SK-N-SH (cell line): ENCODE data around the gene MAP3K12. TPM values are rescaled to one million over a fixed set of nuclear protein-coding genes. Genes with fewer than 3 reads are reported as not detected.

Experiments
- CTCF ChIA-PET: fragments of 300-600, 350-600 bp; formaldehyde crosslinking; extraction: SDS; loops from one replicate; lab custom pipeline; 2021; lab: Yijun Ruan, JAX
- POLR2A ChIA-PET: fragments of 350-600 bp; sonication (Branson Sonifier 250); formaldehyde crosslinking; extraction: SDS; loops from one replicate; lab custom pipeline; 2020; ENCODE audit warnings: antibody characterized with exemption, inconsistent platforms; lab: Yijun Ruan, JAX
- DNase-seq: peaks from one replicate; pipeline ENCODE4 v3.0.0; 2012
- H2AFZ ChIP-seq: fragments of 200-600 bp; sonication (generic); 2 replicates; pipeline ENCODE4 v1.8.1; 2016; ENCODE audit warnings: antibody characterized with exemption, mild to moderate bottlenecking, low read depth
- H3F3A ChIP-seq: fragments of 200-600 bp; sonication (generic); replicated peaks from 2 replicates; pipeline ENCODE3; 2016; ENCODE audit warnings: antibody characterized with exemption, mild to moderate bottlenecking; ENCODE audit not compliant: insufficient read depth
- H3K27ac ChIP-seq, 2 experiments: fragments of 200-500 bp in 1 of 2; fragments of 200-600 bp in 1 of 2; sonication (Bioruptor generic) in 1 of 2; sonication (generic), shearing (Covaris generic) in 1 of 2; 2 replicates each; pipeline versions ENCODE4 v1.5.1 to v1.6.1; 2014 to 2016; ENCODE audit warnings: low read depth in 2 of 2, inconsistent platforms in 1 of 2, low read length in 1 of 2, mild to moderate bottlenecking in 1 of 2, mixed read lengths in 1 of 2
- H3K27me3 ChIP-seq: fragments of 200-600 bp; sonication (generic), shearing (Covaris generic); 2 replicates; pipeline ENCODE4 v1.6.1; 2016; ENCODE audit warnings: mixed run types; ENCODE audit not compliant: insufficient read depth
- H3K36me3 ChIP-seq, 2 experiments: fragments of 200-500 bp in 1 of 2; fragments of 200-600 bp in 1 of 2; sonication (Bioruptor generic) in 1 of 2; sonication (generic) in 1 of 2; replicated peaks in 1 of 2; 2 replicates each; pipeline versions ENCODE3 to v1.5.1; 2014 to 2016; ENCODE audit warnings: low read length in 1 of 2, mild to moderate bottlenecking in 1 of 2; ENCODE audit not compliant: insufficient read depth in 2 of 2, control insufficient read depth in 1 of 2
- H3K4me1 ChIP-seq, 2 experiments: fragments of 200-500 bp in 1 of 2; fragments of 200-600 bp in 1 of 2; sonication (Bioruptor generic) in 1 of 2; sonication (generic), shearing (Covaris generic) in 1 of 2; 2 replicates each; pipeline versions ENCODE4 v1.5.1 to v1.6.1; 2014 to 2016; ENCODE audit warnings: low read depth in 1 of 2, low read length in 1 of 2, mixed run types in 1 of 2; ENCODE audit not compliant: insufficient read depth in 2 of 2, control insufficient read depth in 1 of 2
- H3K4me2 ChIP-seq: fragments of 200-600 bp; sonication (generic), shearing (Covaris generic); 2 replicates; pipeline ENCODE4 v1.6.1; 2017; ENCODE audit warnings: mixed run types
- H3K4me3 ChIP-seq, 2 experiments: fragments of 200-500 bp in 1 of 2; fragments of 200-600 bp in 1 of 2; sonication (Bioruptor generic) in 1 of 2; sonication (generic), shearing (Covaris generic) in 1 of 2; 2 replicates each; pipeline versions ENCODE4 v1.5.1 to v1.8.1; 2014 to 2016; ENCODE audit warnings: low read depth in 2 of 2, inconsistent platforms in 1 of 2, low read length in 1 of 2, mild to moderate bottlenecking in 1 of 2, mixed read lengths in 1 of 2, moderate library complexity in 1 of 2
- H3K79me2 ChIP-seq: fragments of 200-600 bp; sonication (generic); 2 replicates; pipeline ENCODE4 v1.8.1; 2017; ENCODE audit warnings: mild to moderate bottlenecking; ENCODE audit not compliant: insufficient read depth
- H3K9ac ChIP-seq: fragments of 200-600 bp; sonication (generic); 2 replicates; pipeline ENCODE4 v1.6.1; 2017; ENCODE audit warnings: mixed run types
- H3K9me2 ChIP-seq: fragments of 200-600 bp; sonication (generic); 2 replicates; pipeline ENCODE4 v1.6.1; 2017; ENCODE audit warnings: mixed run types
- H3K9me3 ChIP-seq: fragments of 200-600 bp; sonication (generic); 2 replicates; pipeline ENCODE4 v1.6.1; 2017; ENCODE audit warnings: mixed run types, mild to moderate bottlenecking, moderate library complexity
- H4K20me1 ChIP-seq: fragments of 200-600 bp; sonication (generic); 2 replicates; pipeline ENCODE4 v1.6.1; 2017; ENCODE audit warnings: mild to moderate bottlenecking, mixed run types; ENCODE audit not compliant: insufficient read depth
- CTCF ChIP-seq: fragments of 200-600 bp; sonication (generic); IDR thresholded peaks from 2 replicates; pipeline ENCODE4 v1.6.1; 2017; ENCODE audit warnings: antibody characterized with exemption, mild to moderate bottlenecking, moderate library complexity
- ELF1 ChIP-seq: IDR thresholded peaks from 2 replicates; pipeline ENCODE4 v1.4.0; 2012
- EZH2phosphoT487 ChIP-seq: fragments of 200-600 bp; sonication (generic); IDR thresholded peaks from 2 replicates; pipeline ENCODE4 v1.6.1; 2017; ENCODE audit warnings: low read depth, mixed run types, mild to moderate bottlenecking, antibody characterized with exemption, moderate library complexity, borderline replicate concordance
- FOXM1 ChIP-seq: IDR thresholded peaks from 2 replicates; pipeline ENCODE4 v1.4.0; 2012; ENCODE audit warnings: low read depth, mild to moderate bottlenecking
- GABPA ChIP-seq: IDR thresholded peaks from 2 replicates; pipeline ENCODE4 v1.4.0; 2012; ENCODE audit warnings: low read depth, mild to moderate bottlenecking
- IRF3 ChIP-seq: fragments of 150-350 bp; IDR thresholded peaks from 2 replicates; pipeline ENCODE4 v1.6.1; 2016; ENCODE audit warnings: mild to moderate bottlenecking, low read depth, low read length
- JUND ChIP-seq: IDR thresholded peaks from 2 replicates; pipeline ENCODE4 v1.4.0; 2012
- MAX ChIP-seq: IDR thresholded peaks from 2 replicates; pipeline ENCODE4 v1.4.0; 2012; ENCODE audit warnings: low read depth
- MEF2A ChIP-seq: IDR thresholded peaks from 2 replicates; pipeline ENCODE4 v1.4.0; 2012; ENCODE audit warnings: low read depth, borderline replicate concordance
- NFIC ChIP-seq: IDR thresholded peaks from 2 replicates; pipeline ENCODE4 v1.4.0; 2012; ENCODE audit warnings: borderline replicate concordance
- NRF1 ChIP-seq: IDR thresholded peaks from 2 replicates; pipeline ENCODE4 v1.6.1; 2012; ENCODE audit warnings: low read depth, mild to moderate bottlenecking, low read length
- PBX3 ChIP-seq: IDR thresholded peaks from 2 replicates; pipeline ENCODE4; 2012
- REST ChIP-seq: IDR thresholded peaks from 2 replicates; pipeline ENCODE4 v1.6.1; 2012; ENCODE audit warnings: mild to moderate bottlenecking, low read depth, low read length, moderate library complexity
- SIN3A ChIP-seq: IDR thresholded peaks from 2 replicates; pipeline ENCODE4 v1.6.1; 2012; ENCODE audit warnings: low read depth, mild to moderate bottlenecking, low read length, moderate library complexity, borderline replicate concordance
- SMC3 ChIP-seq: IDR thresholded peaks from 2 replicates; pipeline ENCODE4 v1.6.1; 2012; ENCODE audit warnings: low read depth, low read length, improper control_type of control experiment
- TCF12 ChIP-seq: IDR thresholded peaks from 2 replicates; pipeline ENCODE4 v1.4.0; 2012
- TEAD4 ChIP-seq: IDR thresholded peaks from 2 replicates; pipeline ENCODE4 v1.4.0; 2012; ENCODE audit warnings: mild to moderate bottlenecking, borderline replicate concordance; ENCODE audit not compliant: insufficient read depth
- YY1 ChIP-seq: IDR thresholded peaks from 2 replicates; pipeline ENCODE4 v1.4.0; 2012; ENCODE audit warnings: low read depth, mild to moderate bottlenecking
- ZBTB33 ChIP-seq: IDR thresholded peaks from 2 replicates; pipeline ENCODE4 v1.4.0; 2012; ENCODE audit warnings: low read depth, borderline replicate concordance
- WGBS: methylation state at CpG from one replicate; pipeline ENCODE4 v1.1.6; 2017; ENCODE audit warnings: low lambda C conversion rate; 5-methylcytosine and 5-hydroxymethylcytosine counted together
- polyA plus RNA-seq, 3 experiments: library from polyadenylated mRNA; depleted of rRNA; stranded (reverse); fragments of >200 nt; gene quantifications; 2 replicates each; pipeline ENCODE4 v1.2.3, GENCODE V29; 2012

MAP3K12 gene
- polyA plus RNA-seq, 1 of the 3 experiments (the other 2 are of a cell fraction), result 57.6 TPM

GRCh38 chr12:53538209-53538689, 39.0 kb upstream of the MAP3K12 start:
- CTCF ChIA-PET, result interaction anchor here (0.9 to 2.0 kb wide), 3 partner anchors 15 to 138 kb away, joined by 3 to 14 read pairs (median 8); partner anchors contain the start of gene ATP5MC2
- no peak overlapping the region for H3K27ac ChIP-seq
- no peaks in the 10 kb centered on the region for H3K9me2 ChIP-seq
- no peaks in the 10 kb centered on the region for H3K27me3 ChIP-seq
- H3K36me3 ChIP-seq, result peaks cover 27 to 71% of the 10 kb centered on the region in 2 experiments
- TF ChIP-seq REST (no peak), FOXM1 (no peak), TEAD4 (no peak), MEF2A (no peak), EZH2phosphoT487 (no peak), GABPA (no peak), YY1 (no peak), MAX (no peak), ZBTB33 (no peak), SIN3A (no peak), CTCF (no peak), NFIC (no peak), IRF3 (no peak), TCF12 (no peak), SMC3 (no peak), PBX3 (no peak), NRF1 (no peak), JUND (no peak), ELF1 (no peak)
- H3K9me3 ChIP-seq, result no peaks in the 10 kb centered on the region
- no peaks in the 10 kb centered on the region for H4K20me1 ChIP-seq
- no peaks in the 10 kb centered on the region for H3K79me2 ChIP-seq
- H3K4me3 ChIP-seq, result no peak overlapping the region
- DNase-seq, result no peak
- no peak overlapping the region for H2AFZ ChIP-seq
- no peak overlapping the region for H3K4me2 ChIP-seq
- H3F3A ChIP-seq, result no peaks in the 10 kb centered on the region
- H3K9ac ChIP-seq, result no peak overlapping the region
- 69% methylated on average over 1 of the region's 1 CpG for WGBS
- POLR2A ChIA-PET, result interaction anchor here (1.2 kb wide), 1 partner anchor 37 kb away, joined by 4 read pairs; the partner anchor contains the start of gene TARBP2
- H3K4me1 ChIP-seq, result no peaks in the 10 kb centered on the region
